Iris pigment epithelial cell (primary cell): ENCODE results near the gene NT5DC3.
A peak's percentile ranks its signal among the peaks of the same experiment; 100 is the strongest.
"Not testable (repeated sequence)": the region's sequence is repeated elsewhere in the genome, so short reads cannot be mapped to it uniquely, and the experiment has no call there.

ENCODE experiments used
- DNase-seq: peaks from one replicate; pipeline ENCODE4 v3.0.0-alpha.2; 2011; ENCODE audit warnings: low read depth

The NT5DC3 gene

GRCh38 chr12:103809639-103810038, 31.4 kb downstream of the NT5DC3 start:
- not testable (repeated sequence) for DNase-seq

GRCh38 chr12:103809154-103809553, 31.9 kb downstream of the NT5DC3 start:
- DNase-seq = no peak

- no peak for DNase-seq
These were observed 32.7 kb downstream of the NT5DC3 start for GRCh38 chr12:103808239-103808880.

- no peak for DNase-seq
These were observed 33.3 kb downstream of the NT5DC3 start for GRCh38 chr12:103807561-103808238.

- peak; percentile 63 for DNase-seq
These were observed 34.2 kb downstream of the NT5DC3 start for GRCh38 chr12:103806803-103807202.

GRCh38 chr12:103805655-103806360, 35.2 kb downstream of the NT5DC3 start:
- no peak for DNase-seq

GRCh38 chr12:103803847-103804246, 37.2 kb downstream of the NT5DC3 start:
- no peak for DNase-seq

- no peak for DNase-seq
These were observed 38.5 kb downstream of the NT5DC3 start for GRCh38 chr12:103802586-103802886.

- DNase-seq = peak; percentile 56
These were observed 39.1 kb downstream of the NT5DC3 start for GRCh38 chr12:103801709-103802585.

- peak; percentile 86 for DNase-seq
These were observed 40.9 kb downstream of the NT5DC3 start for GRCh38 chr12:103799857-103800771.

- no peak for DNase-seq
These were observed 41.6 kb downstream of the NT5DC3 start for GRCh38 chr12:103799504-103799856.

- DNase-seq = no peak
These were observed 42.4 kb downstream of the NT5DC3 start for GRCh38 chr12:103798586-103798985.

- no peak for DNase-seq
These were observed 46.5 kb downstream of the NT5DC3 start for GRCh38 chr12:103794309-103795213.

GRCh38 chr12:103793512-103794045, 47.5 kb downstream of the NT5DC3 start:
- DNase-seq = no peak

GRCh38 chr12:103793046-103793445, 48.0 kb downstream of the NT5DC3 start:
- no peak for DNase-seq

- DNase-seq = no peak
These were observed 49.6 kb downstream of the NT5DC3 start for GRCh38 chr12:103791350-103791920.

- DNase-seq = no peak
These were observed 54.8 kb downstream of the NT5DC3 start for GRCh38 chr12:103786201-103786600.

GRCh38 chr12:103785243-103786031, 55.6 kb downstream of the NT5DC3 start:
- no peak for DNase-seq
